Panc1 (cell line): ENCODE results near the gene VWA8. TPM values are rescaled to one million over a fixed set of nuclear protein-coding genes. Genes with fewer than 3 reads are reported as not detected.

Experiments
- ATAC-seq: fragments of 200-7000 bp; cut with Tn5 transposase; 2 replicates; pipeline ENCODE4 v1.9.1; 2020; ENCODE audit warnings: mild to moderate bottlenecking, moderate library complexity
- BruUV-seq: library from RNA; stranded (reverse); fragments of 400-500 nt; replicated peaks from 2 replicates; lab custom pipeline; 2021; lab: Mats Ljungman, UMichigan
- CTCF ChIA-PET: fragments of 300-600 bp; sonication (Branson Sonifier 250); formaldehyde crosslinking; loops from one replicate; lab custom pipeline; 2022; ENCODE audit warnings: antibody characterized with exemption; lab: Charles Lee
- POLR2A ChIA-PET: fragments of 300-600 bp; sonication (Branson Sonifier 250); formaldehyde crosslinking; loops from one replicate; lab custom pipeline; 2022; ENCODE audit warnings: antibody characterized with exemption; lab: Charles Lee
- DNase-seq: peaks from one replicate; pipeline ENCODE4 v3.0.0-alpha.2; 2010; ENCODE audit warnings: low read depth, low spot score
- H3K27ac ChIP-seq: 2 replicates; pipeline ENCODE4 v1.5.1; 2011; ENCODE audit warnings: mild to moderate bottlenecking, low read length, inconsistent platforms
- H3K27me3 ChIP-seq: fragments of 200-500 bp; sonication (Bioruptor generic); 2 replicates; pipeline ENCODE4 v1.6.0; 2014; ENCODE audit warnings: low read length, inconsistent platforms; ENCODE audit not compliant: control insufficient read depth, insufficient read depth
- H3K36me3 ChIP-seq: fragments of 200-500 bp; sonication (Bioruptor generic); 2 replicates; pipeline ENCODE4 v1.5.1; 2014; ENCODE audit warnings: inconsistent platforms, mild to moderate bottlenecking, low read length, moderate library complexity; ENCODE audit not compliant: control insufficient read depth, insufficient read depth
- H3K4me1 ChIP-seq: 2 replicates; pipeline ENCODE4 v1.5.1; 2011; ENCODE audit warnings: inconsistent platforms, mild to moderate bottlenecking, low read length, moderate library complexity; ENCODE audit not compliant: control insufficient read depth, insufficient read depth
- H3K4me3 ChIP-seq, 2 experiments: 2 replicates each; pipeline ENCODE4 v1.5.1; 2011 to 2012; ENCODE audit warnings: low read depth in 2 of 2, low read length in 2 of 2, mild to moderate bottlenecking in 2 of 2, inconsistent platforms in 1 of 2, moderate library complexity in 1 of 2
- H3K9me3 ChIP-seq: fragments of 200-500 bp; sonication (Bioruptor generic); 2 replicates; pipeline ENCODE4 v1.5.1; 2014; ENCODE audit warnings: low read depth, mild to moderate bottlenecking, inconsistent platforms, low read length, moderate library complexity; ENCODE audit not compliant: control insufficient read depth, insufficient read depth
- CTCF ChIP-seq: fragments of 450-650 bp; IDR thresholded peaks from 2 replicates; pipeline ENCODE4 v1.5.1; 2017; ENCODE audit warnings: mild to moderate bottlenecking
- POLR2AphosphoS5 ChIP-seq: IDR thresholded peaks from 2 replicates; pipeline ENCODE4 v1.6.1; 2012; ENCODE audit warnings: mild to moderate bottlenecking, low read depth, low read length, moderate library complexity
- REST ChIP-seq, 2 experiments: IDR thresholded peaks; 2 replicates each; pipeline ENCODE4 v1.6.1; 2011 to 2012; ENCODE audit warnings: low read depth in 2 of 2, control low read depth in 1 of 2, low read length in 1 of 2, mild to moderate bottlenecking in 1 of 2, moderate library complexity in 1 of 2; ENCODE audit not compliant: insufficient read depth in 1 of 2
- SIN3A ChIP-seq: IDR thresholded peaks from 2 replicates; pipeline ENCODE4 v1.6.1; 2012; ENCODE audit warnings: low read depth, mild to moderate bottlenecking, low read length, moderate library complexity, borderline replicate concordance; ENCODE audit not compliant: insufficient read depth
- TCF7L2 ChIP-seq: IDR thresholded peaks from 2 replicates; pipeline ENCODE4 v1.6.1; 2011; ENCODE audit warnings: mild to moderate bottlenecking, low read depth, low read length, inconsistent platforms
- in situ Hi-C: cut with HindIII; loops from 2 replicates; pipeline ENCODE4 v1.10.0; 2016; ENCODE audit warnings: low sequenced_read_pairs, low pct_unique_long_range_greater_than_20kb
- intact Hi-C: fragments of 100-400 bp; cut with micrococcal nuclease; formaldehyde crosslinking; loops from one replicate; pipeline ENCODE4 v1.10.0; 2022; ENCODE audit not compliant: unreplicated experiment
- total RNA-seq: library from RNA; stranded (reverse); gene quantifications from one replicate; pipeline ENCODE4 v1.2.1, GENCODE V29; 2021; ENCODE audit not compliant: unreplicated experiment

Gene VWA8
- total RNA-seq, 1 experiment from 2014 or later: 11.2 TPM

- CTCF ChIA-PET: no interaction called here
- intact Hi-C loops (no loop called here), in situ Hi-C loops (no loop called here)
- POLR2A ChIA-PET: no interaction called here
- Histone ChIP-seq H3K4me1 (peaks cover 5% of the 10 kb centered on the region; the same call in 1 of the 2 replicates), H3K36me3 (no peaks in the 10 kb centered on the region; the same call in 1 of the 2 replicates), H3K9me3 (no peaks in the 10 kb centered on the region), H3K27ac (no peak overlapping the region), H3K27me3 (no peaks in the 10 kb centered on the region), H3K4me3 (no peak overlapping the region)
- DNase-seq: no peak
- TF ChIP-seq CTCF (no peak), REST (IDR thresholded peaks at IDR 0.05; ENCODE audit: insufficient read depth in 1 of 2, low read depth in 2 of 2, low read length in 1 of 2) (no peak), SIN3A (no peak), POLR2AphosphoS5 (no peak), TCF7L2 (no peak)
- no TSS peak for BruUV-seq
- no peak for ATAC-seq
Measured at GRCh38 chr13:41666644-41667043, 294.3 kb downstream of the VWA8 start.

GRCh38 chr13:41660411-41660810 is 300.5 kb downstream of the VWA8 start:
- Histone ChIP-seq H3K36me3 (no peaks in the 10 kb centered on the region; the same call in 1 of the 2 replicates), H3K27ac (no peak overlapping the region), H3K9me3 (no peaks in the 10 kb centered on the region), H3K4me3 (no peak overlapping the region), H3K27me3 (no peaks in the 10 kb centered on the region), H3K4me1 (no peaks in the 10 kb centered on the region)
- in situ Hi-C loops (no loop called here), intact Hi-C loops (no loop called here)
- TF ChIP-seq POLR2AphosphoS5 (no peak), CTCF (no peak), TCF7L2 (no peak), SIN3A (no peak), REST (IDR thresholded peaks at IDR 0.05; ENCODE audit: insufficient read depth in 1 of 2, low read depth in 2 of 2, low read length in 1 of 2) (no peak)
- no peak for ATAC-seq
- POLR2A ChIA-PET: interaction anchor here (0.5 kb wide), 1 partner anchor 27 kb away, joined by 3 read pairs; no protein-coding TSS in a partner anchor
- CTCF ChIA-PET: no interaction called here
- DNase-seq: no peak
- no TSS peak for BruUV-seq
